ENCODE results near the gene TMEM163. TPM values are rescaled to one million over a fixed set of nuclear protein-coding genes. Genes with fewer than 3 reads are reported as not detected.

The TMEM163 gene
- total RNA-seq, 3 donors from 2014 or later, result 0.41 to 1.5 (median 0.60) TPM

- ATAC-seq (no peak), DNase-seq (no peak)
- no peak for TF ChIP-seq CTCF (IDR thresholded peaks at IDR 0.05)
- Histone ChIP-seq H3K36me3 (ENCODE audit: low read depth) (no peaks in the 10 kb centered on the region), H3K4me1 (ENCODE audit: low read depth) (peaks cover 7% of the 10 kb centered on the region), H3K4me3 (no peak overlapping the region), H3K9me3 (no peaks in the 10 kb centered on the region)
- intact Hi-C loops (cut with DNase I, micrococcal nuclease), result no loop called here
These were observed 2.7 kb downstream of the TMEM163 start for GRCh38 chr2:134715932-134716643.

GRCh38 chr2:134714228-134714627 lies 4.6 kb downstream of the TMEM163 start:
- DNase-seq (no peak), ATAC-seq (no peak)
- Histone ChIP-seq H3K4me1 (ENCODE audit: low read depth) (peaks cover 7% of the 10 kb centered on the region), H3K4me3 (no peak overlapping the region), H3K9me3 (no peaks in the 10 kb centered on the region), H3K36me3 (ENCODE audit: low read depth) (no peaks in the 10 kb centered on the region)
- intact Hi-C loops (cut with DNase I, micrococcal nuclease), result no loop called here
- TF ChIP-seq CTCF (IDR thresholded peaks at IDR 0.05), result no peak

- Histone ChIP-seq H3K9me3 (no peaks in the 10 kb centered on the region), H3K36me3 (ENCODE audit: low read depth) (no peaks in the 10 kb centered on the region), H3K4me3 (no peak overlapping the region), H3K4me1 (ENCODE audit: low read depth) (peaks cover 7% of the 10 kb centered on the region)
- intact Hi-C loops (cut with DNase I, micrococcal nuclease), result no loop called here
- TF ChIP-seq CTCF (IDR thresholded peaks at IDR 0.05), result no peak
- ATAC-seq, result no peak
- DNase-seq, result no peak
These were observed 5.2 kb downstream of the TMEM163 start for GRCh38 chr2:134713606-134714005.

GRCh38 chr2:134713176-134713575 lies 5.6 kb downstream of the TMEM163 start:
- ATAC-seq (no peak), DNase-seq (no peak)
- Histone ChIP-seq H3K36me3 (ENCODE audit: low read depth) (no peaks in the 10 kb centered on the region), H3K9me3 (no peaks in the 10 kb centered on the region), H3K4me3 (no peak overlapping the region), H3K4me1 (ENCODE audit: low read depth) (peaks cover 5% of the 10 kb centered on the region)
- no peak for TF ChIP-seq CTCF (IDR thresholded peaks at IDR 0.05)
- intact Hi-C loops (cut with DNase I, micrococcal nuclease), result no loop called here

GRCh38 chr2:134712736-134713135 lies 6.1 kb downstream of the TMEM163 start:
- no peak for ATAC-seq
- intact Hi-C loops (cut with DNase I, micrococcal nuclease), result no loop called here
- no peak for TF ChIP-seq CTCF (IDR thresholded peaks at IDR 0.05)
- H3K36me3 ChIP-seq (ENCODE audit: low read depth), result no peaks in the 10 kb centered on the region
- H3K4me1 ChIP-seq (ENCODE audit: low read depth), result peaks cover under 1% of the 10 kb centered on the region
- H3K4me3 ChIP-seq, result no peak overlapping the region
- no peak for DNase-seq
- no peaks in the 10 kb centered on the region for H3K9me3 ChIP-seq

- ATAC-seq, result no peak
- H3K4me1 ChIP-seq (ENCODE audit: low read depth), result no peaks in the 10 kb centered on the region
- H3K4me3 ChIP-seq, result no peak overlapping the region
- H3K9me3 ChIP-seq, result no peaks in the 10 kb centered on the region
- no peaks in the 10 kb centered on the region for H3K36me3 ChIP-seq (ENCODE audit: low read depth)
- DNase-seq, result no peak
- intact Hi-C loops (cut with DNase I, micrococcal nuclease), result no loop called here
- no peak for TF ChIP-seq CTCF (IDR thresholded peaks at IDR 0.05)
These were observed 6.5 kb downstream of the TMEM163 start for GRCh38 chr2:134712299-134712698.
